Osteoblast (primary cell): ENCODE data around the gene SLC25A11. TPM values are rescaled to one million over a fixed set of nuclear protein-coding genes. Genes with fewer than 3 reads are reported as not detected.

Experiments
- DNase-seq: peaks from one replicate; pipeline ENCODE4 v3.0.0; 2011; ENCODE audit warnings: low spot score, mixed read lengths; ENCODE audit not compliant: insufficient read length; ENCODE audit errors: missing footprints
- H2AFZ ChIP-seq: 2 replicates; pipeline ENCODE4 v1.6.0; 2011; ENCODE audit warnings: mild to moderate bottlenecking, low read length
- H3K27ac ChIP-seq: 2 replicates; pipeline ENCODE4 v1.5.1; 2011; ENCODE audit warnings: mild to moderate bottlenecking, low read depth, low read length, moderate library complexity
- H3K27me3 ChIP-seq: 2 replicates; pipeline ENCODE4 v1.6.0; 2012; ENCODE audit warnings: mild to moderate bottlenecking, control low read depth, inconsistent platforms, low read length, moderate library complexity; ENCODE audit not compliant: insufficient read depth
- H3K36me3 ChIP-seq: 2 replicates; pipeline ENCODE4 v1.5.1; 2011; ENCODE audit warnings: mild to moderate bottlenecking, low read length, control low read depth, moderate library complexity; ENCODE audit not compliant: insufficient read depth
- H3K4me1 ChIP-seq: 2 replicates; pipeline ENCODE4 v1.5.1; 2011; ENCODE audit warnings: mild to moderate bottlenecking, low read length, control low read depth, moderate library complexity; ENCODE audit not compliant: insufficient read depth
- H3K4me2 ChIP-seq: 2 replicates; pipeline ENCODE4 v1.6.0; 2011; ENCODE audit warnings: mild to moderate bottlenecking, low read length; ENCODE audit not compliant: insufficient read depth
- H3K4me3 ChIP-seq: fragments of 200-600 bp; sonication (generic); 3 replicates; pipeline ENCODE4 v1.5.1; 2012; ENCODE audit warnings: mild to moderate bottlenecking, low read length, inconsistent platforms; ENCODE audit not compliant: insufficient read depth
- H3K79me2 ChIP-seq: 2 replicates; pipeline ENCODE4 v1.6.0; 2012; ENCODE audit warnings: mild to moderate bottlenecking, low read length, control low read depth, inconsistent platforms; ENCODE audit not compliant: insufficient read depth
- H3K9me3 ChIP-seq: 2 replicates; pipeline ENCODE4 v1.5.1; 2011; ENCODE audit warnings: low read depth, low read length, control low read depth
- H4K20me1 ChIP-seq: 2 replicates; pipeline ENCODE4 v1.6.0; 2012; ENCODE audit warnings: mild to moderate bottlenecking, low read length, control low read depth; ENCODE audit not compliant: insufficient read depth
- total RNA-seq: library from RNA; depleted of rRNA; stranded (reverse); fragments of >200 nt; gene quantifications from 2 replicates; pipeline ENCODE4 v1.2.3, GENCODE V29; 2012
- TF ChIP-seq, protein P1 (sequence below): IDR thresholded peaks from 2 replicates; pipeline ENCODE4 v1.5.1; 2011; ENCODE audit warnings: mild to moderate bottlenecking, low read depth, low read length, moderate library complexity; ENCODE audit errors: extremely low read depth

The SLC25A11 gene
- total RNA-seq, 1 donor = 47.4 TPM

DNA sequence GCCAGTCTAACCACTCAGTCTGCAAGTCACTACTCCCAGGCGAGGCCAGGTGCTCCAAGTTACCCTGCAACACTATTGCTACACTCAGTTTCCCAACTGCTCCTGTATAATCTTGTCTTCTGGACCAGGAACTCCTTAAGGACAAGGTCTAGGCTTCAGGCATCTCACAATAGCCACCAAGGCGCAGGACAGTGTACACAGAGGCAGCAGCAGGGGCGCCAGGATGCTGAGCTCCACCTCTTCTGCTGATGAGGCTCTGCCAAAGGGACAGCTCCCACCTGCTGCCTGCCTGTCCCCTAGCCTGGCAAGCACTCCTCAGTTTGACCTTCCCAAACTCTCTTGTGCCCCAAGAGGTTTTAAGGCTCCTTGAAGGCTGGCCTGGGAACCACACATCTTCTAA is 3.4 kb downstream of the SLC25A11 start:
- Histone ChIP-seq H3K27me3 (no peaks in the 10 kb centered on the region), H3K4me2 (no peak overlapping the region), H2AFZ (no peak overlapping the region), H4K20me1 (peaks cover 9% of the 10 kb centered on the region), H3K27ac (no peak overlapping the region), H3K4me3 (no peak overlapping the region), H3K4me1 (peaks cover 29% of the 10 kb centered on the region), H3K36me3 (peaks cover 22% of the 10 kb centered on the region), H3K9me3 (no peaks in the 10 kb centered on the region), H3K79me2 (peaks cover 33% of the 10 kb centered on the region)
- TF ChIP-seq, protein P1, sequence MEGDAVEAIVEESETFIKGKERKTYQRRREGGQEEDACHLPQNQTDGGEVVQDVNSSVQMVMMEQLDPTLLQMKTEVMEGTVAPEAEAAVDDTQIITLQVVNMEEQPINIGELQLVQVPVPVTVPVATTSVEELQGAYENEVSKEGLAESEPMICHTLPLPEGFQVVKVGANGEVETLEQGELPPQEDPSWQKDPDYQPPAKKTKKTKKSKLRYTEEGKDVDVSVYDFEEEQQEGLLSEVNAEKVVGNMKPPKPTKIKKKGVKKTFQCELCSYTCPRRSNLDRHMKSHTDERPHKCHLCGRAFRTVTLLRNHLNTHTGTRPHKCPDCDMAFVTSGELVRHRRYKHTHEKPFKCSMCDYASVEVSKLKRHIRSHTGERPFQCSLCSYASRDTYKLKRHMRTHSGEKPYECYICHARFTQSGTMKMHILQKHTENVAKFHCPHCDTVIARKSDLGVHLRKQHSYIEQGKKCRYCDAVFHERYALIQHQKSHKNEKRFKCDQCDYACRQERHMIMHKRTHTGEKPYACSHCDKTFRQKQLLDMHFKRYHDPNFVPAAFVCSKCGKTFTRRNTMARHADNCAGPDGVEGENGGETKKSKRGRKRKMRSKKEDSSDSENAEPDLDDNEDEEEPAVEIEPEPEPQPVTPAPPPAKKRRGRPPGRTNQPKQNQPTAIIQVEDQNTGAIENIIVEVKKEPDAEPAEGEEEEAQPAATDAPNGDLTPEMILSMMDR = no peak
- DNase-seq = peak; percentile 50

DNA sequence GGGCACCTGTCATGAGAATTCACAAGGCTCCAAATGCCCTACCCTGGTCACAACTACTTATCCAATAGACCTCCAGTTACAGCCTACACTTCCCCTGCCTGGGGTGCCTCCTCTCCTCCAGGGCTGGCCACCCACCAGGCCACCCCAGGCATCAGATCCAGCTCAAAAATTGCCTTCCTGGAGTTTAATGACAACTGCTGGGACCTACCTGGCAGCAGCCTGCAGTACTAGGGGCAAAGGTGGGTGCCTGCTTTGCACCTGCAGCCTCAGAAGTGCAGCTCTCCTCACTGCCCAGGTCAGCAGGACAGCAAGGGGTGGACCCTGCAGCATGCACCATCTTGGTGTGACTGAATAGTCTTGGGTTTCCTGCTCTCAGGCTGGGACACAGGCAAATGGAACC is 4.2 kb downstream of the SLC25A11 start:
- Histone ChIP-seq H4K20me1 (peaks cover 9% of the 10 kb centered on the region), H3K4me2 (no peak overlapping the region), H3K27me3 (no peaks in the 10 kb centered on the region), H2AFZ (no peak overlapping the region), H3K9me3 (no peaks in the 10 kb centered on the region), H3K27ac (no peak overlapping the region), H3K4me3 (no peak overlapping the region), H3K79me2 (peaks cover 25% of the 10 kb centered on the region), H3K36me3 (peaks cover 22% of the 10 kb centered on the region), H3K4me1 (peaks cover 23% of the 10 kb centered on the region)
- no peak for DNase-seq
- TF ChIP-seq, protein P1 = no peak

DNA sequence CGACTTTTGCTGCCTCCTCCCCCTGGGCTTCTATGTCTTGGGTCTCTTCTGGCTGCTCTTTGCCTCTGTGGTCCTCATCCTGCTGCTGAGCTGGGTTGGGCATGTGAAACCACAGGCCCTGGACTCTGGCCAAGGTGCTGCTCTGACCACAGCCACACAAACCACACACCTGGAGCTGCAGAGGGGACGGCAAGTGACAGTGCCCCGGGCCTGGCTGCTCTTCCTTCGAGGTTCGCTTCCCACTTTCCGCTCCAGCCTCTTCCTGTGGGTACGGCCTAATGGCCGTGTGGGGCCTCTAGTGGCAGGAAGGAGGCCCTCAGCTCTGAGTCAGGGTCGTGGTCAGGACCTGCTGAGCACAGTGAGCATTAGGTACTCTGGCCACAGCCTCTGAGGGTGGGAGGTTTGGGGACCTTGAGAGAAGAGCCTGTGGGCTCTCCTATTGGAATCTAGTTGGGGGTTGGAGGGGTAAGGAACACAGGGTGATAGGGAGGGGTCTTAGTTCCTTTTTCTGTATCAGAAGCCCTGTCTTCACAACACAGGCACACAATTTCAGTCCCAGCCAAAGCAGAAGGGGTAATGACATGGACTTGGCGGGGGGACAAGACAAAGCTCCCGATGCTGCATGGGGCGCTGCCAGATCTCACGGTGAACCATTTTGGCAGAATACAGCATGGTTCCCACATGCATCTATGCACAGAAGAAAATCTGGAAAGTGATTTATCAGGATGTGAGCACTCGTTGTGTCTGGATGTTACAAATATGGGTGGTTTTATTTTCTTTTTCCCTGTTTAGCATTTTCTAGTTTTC is 5.5 kb downstream of the SLC25A11 start:
- Histone ChIP-seq H3K27ac (no peak overlapping the region), H3K4me1 (peaks cover 23% of the 10 kb centered on the region), H3K79me2 (peaks cover 21% of the 10 kb centered on the region), H3K4me3 (peak overlapping the region; percentile 61), H3K36me3 (peaks cover 22% of the 10 kb centered on the region), H3K9me3 (no peaks in the 10 kb centered on the region), H3K4me2 (peak overlapping the region; percentile 77), H4K20me1 (peaks cover 9% of the 10 kb centered on the region), H3K27me3 (no peaks in the 10 kb centered on the region), H2AFZ (peak overlapping the region; percentile 77)
- peak; percentile 95 for DNase-seq
- TF ChIP-seq, protein P1 = peak; percentile 46

DNA sequence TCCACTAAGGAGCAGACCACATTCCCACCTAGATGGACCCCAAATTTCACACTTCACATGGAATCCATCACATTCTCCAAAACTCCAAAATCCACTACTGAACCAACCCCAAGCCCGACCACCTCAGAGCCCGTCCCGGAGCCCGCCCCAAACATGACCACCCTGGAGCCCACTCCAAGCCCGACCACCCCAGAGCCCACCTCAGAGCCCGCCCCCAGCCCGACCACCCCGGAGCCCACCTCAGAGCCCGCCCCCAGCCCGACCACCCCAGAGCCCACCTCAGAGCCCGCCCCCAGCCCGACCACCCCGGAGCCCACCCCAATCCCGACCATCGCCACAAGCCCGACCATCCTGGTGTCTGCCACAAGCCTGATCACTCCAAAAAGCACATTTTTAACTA is 6.2 kb downstream of the SLC25A11 start:
- no peaks in the 10 kb centered on the region for H3K27me3 ChIP-seq
- H3K79me2 ChIP-seq = peaks cover 13% of the 10 kb centered on the region
- TF ChIP-seq, protein P1 = no peak
- H3K9me3 ChIP-seq = no peaks in the 10 kb centered on the region
- H2AFZ ChIP-seq = peak overlapping the region; percentile 77
- no peak overlapping the region for H3K27ac ChIP-seq
- peak overlapping the region; percentile 77 for H3K4me2 ChIP-seq
- H4K20me1 ChIP-seq = peaks cover 1% of the 10 kb centered on the region
- peaks cover 26% of the 10 kb centered on the region for H3K36me3 ChIP-seq
- peak overlapping the region; percentile 61 for H3K4me3 ChIP-seq
- peaks cover 15% of the 10 kb centered on the region for H3K4me1 ChIP-seq
- peak; percentile 23 for DNase-seq
